AG04449 (cell line): ENCODE data around the gene SPAG9.

Source experiments
- CTCF ChIA-PET: fragments of 350-600 bp; formaldehyde crosslinking; extraction: SDS; loops from one replicate; lab custom pipeline; 2021; ENCODE audit warnings: antibody characterized with exemption; lab: Yijun Ruan, JAX
- POLR2A ChIA-PET: fragments of 400-600, 350-600 bp; formaldehyde crosslinking; extraction: SDS; loops from one replicate; lab custom pipeline; 2020; ENCODE audit warnings: antibody characterized with exemption, inconsistent platforms; lab: Yijun Ruan, JAX
- DNase-seq: peaks from one replicate; pipeline ENCODE4 v3.0.0-alpha.2; 2010; ENCODE audit warnings: low read depth, low spot score
- H3K4me3 ChIP-seq: 2 replicates; pipeline ENCODE4 v1.5.1; 2011; ENCODE audit warnings: low read depth, mild to moderate bottlenecking, control low read depth, low read length
- TF ChIP-seq, protein P1 (sequence below): IDR thresholded peaks from one replicate; pipeline ENCODE4 v1.5.1; 2011; ENCODE audit warnings: mild to moderate bottlenecking, moderate library complexity, low read length, control low read depth, inconsistent platforms; ENCODE audit not compliant: insufficient read depth; ENCODE audit errors: missing control alignments

SPAG9 gene

GRCh38 chr17:50928646-50929045 lies 192.0 kb downstream of the SPAG9 start:
- H3K4me3 ChIP-seq = no peak overlapping the region
- ChIA-PET POLR2A (interaction anchor here (1.9 kb wide), 1 partner anchor 62 kb away, joined by 10 read pairs; the partner anchor contains the start of gene TOB1), CTCF (no interaction called here)
- no peak for DNase-seq
- TF ChIP-seq, protein P1, sequence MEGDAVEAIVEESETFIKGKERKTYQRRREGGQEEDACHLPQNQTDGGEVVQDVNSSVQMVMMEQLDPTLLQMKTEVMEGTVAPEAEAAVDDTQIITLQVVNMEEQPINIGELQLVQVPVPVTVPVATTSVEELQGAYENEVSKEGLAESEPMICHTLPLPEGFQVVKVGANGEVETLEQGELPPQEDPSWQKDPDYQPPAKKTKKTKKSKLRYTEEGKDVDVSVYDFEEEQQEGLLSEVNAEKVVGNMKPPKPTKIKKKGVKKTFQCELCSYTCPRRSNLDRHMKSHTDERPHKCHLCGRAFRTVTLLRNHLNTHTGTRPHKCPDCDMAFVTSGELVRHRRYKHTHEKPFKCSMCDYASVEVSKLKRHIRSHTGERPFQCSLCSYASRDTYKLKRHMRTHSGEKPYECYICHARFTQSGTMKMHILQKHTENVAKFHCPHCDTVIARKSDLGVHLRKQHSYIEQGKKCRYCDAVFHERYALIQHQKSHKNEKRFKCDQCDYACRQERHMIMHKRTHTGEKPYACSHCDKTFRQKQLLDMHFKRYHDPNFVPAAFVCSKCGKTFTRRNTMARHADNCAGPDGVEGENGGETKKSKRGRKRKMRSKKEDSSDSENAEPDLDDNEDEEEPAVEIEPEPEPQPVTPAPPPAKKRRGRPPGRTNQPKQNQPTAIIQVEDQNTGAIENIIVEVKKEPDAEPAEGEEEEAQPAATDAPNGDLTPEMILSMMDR = no peak

DNA sequence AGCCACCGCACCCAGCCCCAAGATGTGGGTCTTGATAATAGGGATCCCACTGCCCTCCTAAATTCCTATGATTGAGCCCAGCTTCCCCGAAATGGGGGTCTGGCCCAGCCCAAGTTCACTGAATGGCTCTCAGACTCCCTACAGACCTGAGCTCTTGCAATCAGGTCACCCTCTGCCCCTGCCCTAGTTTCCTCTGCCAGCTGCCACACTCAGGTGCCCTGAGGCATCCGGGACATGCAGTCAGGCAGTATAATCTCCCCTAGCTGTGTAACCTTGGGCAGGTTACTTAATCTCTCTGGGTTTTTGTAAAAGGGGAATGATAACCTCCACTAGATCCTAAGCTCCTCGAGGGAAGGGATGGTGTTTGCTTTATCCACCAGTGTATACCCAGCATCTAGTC lies 193.4 kb downstream of the SPAG9 start:
- POLR2A ChIA-PET = interaction anchor here (1.2 to 1.9 kb wide), 2 partner anchors 61 to 64 kb away, joined by 3 to 10 read pairs; partner anchors contain the start of gene TOB1
- CTCF ChIA-PET = interaction anchor here (1.0 to 3.1 kb wide), 2 partner anchors 30 to 75 kb away, joined by 3 to 14 read pairs; no protein-coding TSS in a partner anchor
- TF ChIP-seq, protein P1 = no peak
- DNase-seq = no peak
- no peak overlapping the region for H3K4me3 ChIP-seq

GRCh38 chr17:50926523-50926922 lies 194.1 kb downstream of the SPAG9 start:
- TF ChIP-seq, protein P1 = no peak
- ChIA-PET POLR2A (interaction anchor here (1.2 to 1.9 kb wide), 2 partner anchors 60 to 64 kb away, joined by 3 to 10 read pairs; partner anchors contain the start of gene TOB1), CTCF (interaction anchor here (3.1 kb wide), 1 partner anchor 74 kb away, joined by 14 read pairs; no protein-coding TSS in a partner anchor)
- no peak for DNase-seq
- no peak overlapping the region for H3K4me3 ChIP-seq

DNA sequence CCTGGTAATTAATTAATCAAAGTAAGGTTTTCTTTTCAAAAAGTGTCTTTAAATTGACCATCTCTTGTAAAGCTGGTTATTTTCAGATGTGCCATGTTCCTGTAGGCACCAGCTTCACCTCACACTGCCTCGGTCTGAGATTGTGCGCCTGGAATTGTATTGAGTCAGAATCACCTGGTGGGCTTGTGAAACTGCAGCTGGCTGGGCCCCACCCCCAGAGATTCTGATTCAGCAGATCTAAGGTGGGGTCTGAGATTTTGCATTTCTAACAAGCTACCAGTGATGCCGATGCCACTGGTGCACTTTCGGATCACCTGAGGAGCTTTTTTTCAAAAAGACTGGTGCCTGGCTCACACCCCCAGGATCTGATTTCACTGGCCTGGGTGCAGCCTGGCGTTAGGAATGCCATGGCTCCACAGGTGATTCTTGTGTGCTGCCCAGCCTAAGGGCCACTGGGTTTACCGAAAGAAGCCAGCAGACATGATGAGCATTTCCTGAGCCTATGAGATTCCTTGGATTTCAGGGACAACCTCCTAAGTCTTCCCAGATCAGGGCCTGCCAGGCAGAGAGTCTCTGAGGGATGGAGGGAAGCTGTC lies 195.3 kb downstream of the SPAG9 start:
- no peak for DNase-seq
- ChIA-PET POLR2A (interaction anchor here (0.5 to 1.4 kb wide), 2 partner anchors 59 to 73 kb away, joined by 3 to 5 read pairs; partner anchors contain the start of gene TOB1), CTCF (interaction anchor here (1.0 to 3.1 kb wide), 3 partner anchors 31 to 76 kb away, joined by 4 to 14 read pairs (median 4); no protein-coding TSS in a partner anchor)
- TF ChIP-seq, protein P1 = no peak
- no peak overlapping the region for H3K4me3 ChIP-seq

GRCh38 chr17:50924800-50925199 lies 195.9 kb downstream of the SPAG9 start:
- DNase-seq = no peak
- POLR2A ChIA-PET = interaction anchor here (1.4 kb wide), 1 partner anchor 59 kb away, joined by 5 read pairs; the partner anchor contains the start of gene TOB1
- TF ChIP-seq, protein P1 = no peak
- CTCF ChIA-PET = interaction anchor here (1.0 to 3.1 kb wide), 3 partner anchors 31 to 76 kb away, joined by 4 to 14 read pairs (median 4); no protein-coding TSS in a partner anchor
- no peak overlapping the region for H3K4me3 ChIP-seq

DNA sequence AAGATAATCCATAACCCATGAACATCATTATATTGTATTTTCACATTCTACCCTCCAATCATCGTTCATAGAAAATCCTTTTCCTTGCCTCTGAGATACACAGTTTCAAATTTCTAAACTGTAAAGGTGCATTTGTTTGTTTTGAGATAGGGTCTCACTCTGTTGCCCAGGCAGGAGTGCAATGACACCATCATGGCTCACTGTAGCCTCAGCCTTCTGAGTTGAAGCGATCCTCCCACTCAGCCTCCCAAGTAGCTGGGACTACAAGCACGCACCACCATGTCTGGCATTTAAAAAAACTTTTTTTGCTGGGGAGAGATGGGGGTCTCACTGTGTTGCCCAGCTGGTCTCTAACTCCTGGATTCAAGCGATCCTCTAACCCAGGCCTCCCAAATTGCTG lies 196.4 kb downstream of the SPAG9 start:
- TF ChIP-seq, protein P1 = no peak
- no peak overlapping the region for H3K4me3 ChIP-seq
- CTCF ChIA-PET = no interaction called here
- POLR2A ChIA-PET = no interaction called here
- no peak for DNase-seq
